Activated naive CD4-positive, alpha-beta T cell treated with anti-CD3 and anti-CD28 coated beads for 36 hours (primary cell): ENCODE data around the gene SYNPO. TPM values are rescaled to one million over a fixed set of nuclear protein-coding genes. Genes with fewer than 3 reads are reported as not detected.

Source experiments
- CTCF ChIA-PET: fragments of 350-600 bp; sonication (Branson Sonifier 250); formaldehyde crosslinking; loops from one replicate; lab custom pipeline; 2021; ENCODE audit warnings: antibody characterized with exemption; lab: Charles Lee
- DNase-seq: peaks from one replicate; pipeline ENCODE4 v3.0.0-alpha.2; 2020
- H3K27ac Mint-ChIP-seq: one replicate; pipeline ENCODE4 v1.8.0; 2021; ENCODE audit warnings: mild to moderate bottlenecking, mixed read lengths
- H3K27me3 Mint-ChIP-seq: one replicate; pipeline ENCODE4 v1.8.0; 2021; ENCODE audit warnings: low read depth, mixed read lengths
- H3K36me3 Mint-ChIP-seq: one replicate; pipeline ENCODE4 v1.8.0; 2021; ENCODE audit warnings: low read depth, mixed read lengths
- H3K4me1 Mint-ChIP-seq: one replicate; pipeline ENCODE4 v1.8.0; 2021; ENCODE audit warnings: low read depth, mixed read lengths
- H3K4me3 Mint-ChIP-seq: one replicate; pipeline ENCODE4 v1.8.0; 2021; ENCODE audit warnings: mild to moderate bottlenecking, moderate library complexity, mixed read lengths
- H3K9me3 Mint-ChIP-seq: one replicate; pipeline ENCODE4 v1.8.0; 2021; ENCODE audit warnings: mixed read lengths
- intact Hi-C: fragments of 100-400 bp; cut with micrococcal nuclease; formaldehyde crosslinking; loops from one replicate; pipeline ENCODE4 v1.15.1; 2023
- total RNA-seq, 2 experiments: library from RNA; stranded (reverse); gene quantifications; one replicate each; pipeline ENCODE4 v1.2.3, GENCODE V29; 2021

The SYNPO gene, protein sequence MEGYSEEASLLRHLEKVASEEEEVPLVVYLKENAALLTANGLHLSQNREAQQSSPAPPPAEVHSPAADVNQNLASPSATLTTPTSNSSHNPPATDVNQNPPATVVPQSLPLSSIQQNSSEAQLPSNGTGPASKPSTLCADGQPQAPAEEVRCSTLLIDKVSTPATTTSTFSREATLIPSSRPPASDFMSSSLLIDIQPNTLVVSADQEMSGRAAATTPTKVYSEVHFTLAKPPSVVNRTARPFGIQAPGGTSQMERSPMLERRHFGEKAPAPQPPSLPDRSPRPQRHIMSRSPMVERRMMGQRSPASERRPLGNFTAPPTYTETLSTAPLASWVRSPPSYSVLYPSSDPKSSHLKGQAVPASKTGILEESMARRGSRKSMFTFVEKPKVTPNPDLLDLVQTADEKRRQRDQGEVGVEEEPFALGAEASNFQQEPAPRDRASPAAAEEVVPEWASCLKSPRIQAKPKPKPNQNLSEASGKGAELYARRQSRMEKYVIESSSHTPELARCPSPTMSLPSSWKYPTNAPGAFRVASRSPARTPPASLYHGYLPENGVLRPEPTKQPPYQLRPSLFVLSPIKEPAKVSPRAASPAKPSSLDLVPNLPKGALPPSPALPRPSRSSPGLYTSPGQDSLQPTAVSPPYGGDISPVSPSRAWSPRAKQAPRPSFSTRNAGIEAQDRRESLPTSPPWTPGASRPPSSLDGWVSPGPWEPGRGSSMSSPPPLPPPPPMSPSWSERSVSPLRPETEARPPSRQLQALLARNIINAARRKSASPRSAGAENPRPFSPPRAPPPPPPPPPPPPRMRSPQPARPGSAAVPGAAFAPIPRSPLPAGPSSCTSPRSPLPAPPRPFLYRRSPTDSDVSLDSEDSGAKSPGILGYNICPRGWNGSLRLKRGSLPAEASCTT
- total RNA-seq = under 1 TPM; 0.14 to 0.17 TPM

GRCh38 chr5:150640311-150641005 lies at the start of gene SYNPO:
SYNPO (plus strand) TSS chr5:150640660; CDS start chr5:150648276, 7,616 bp downstream.
- no peaks in the 10 kb centered on the region for H3K9me3 Mint-ChIP-seq
- H3K4me3 Mint-ChIP-seq = no peak within 1 kb of the TSS
- H3K36me3 Mint-ChIP-seq = no peaks in the 10 kb centered on the region
- no peak within 1 kb of the TSS for H3K27ac Mint-ChIP-seq
- intact Hi-C loops = no loop called here
- peaks cover 5% of the 10 kb centered on the region for H3K27me3 Mint-ChIP-seq
- no peaks in the 10 kb centered on the region for H3K4me1 Mint-ChIP-seq
- no peak for DNase-seq
- CTCF ChIA-PET = no interaction called here

DNA sequence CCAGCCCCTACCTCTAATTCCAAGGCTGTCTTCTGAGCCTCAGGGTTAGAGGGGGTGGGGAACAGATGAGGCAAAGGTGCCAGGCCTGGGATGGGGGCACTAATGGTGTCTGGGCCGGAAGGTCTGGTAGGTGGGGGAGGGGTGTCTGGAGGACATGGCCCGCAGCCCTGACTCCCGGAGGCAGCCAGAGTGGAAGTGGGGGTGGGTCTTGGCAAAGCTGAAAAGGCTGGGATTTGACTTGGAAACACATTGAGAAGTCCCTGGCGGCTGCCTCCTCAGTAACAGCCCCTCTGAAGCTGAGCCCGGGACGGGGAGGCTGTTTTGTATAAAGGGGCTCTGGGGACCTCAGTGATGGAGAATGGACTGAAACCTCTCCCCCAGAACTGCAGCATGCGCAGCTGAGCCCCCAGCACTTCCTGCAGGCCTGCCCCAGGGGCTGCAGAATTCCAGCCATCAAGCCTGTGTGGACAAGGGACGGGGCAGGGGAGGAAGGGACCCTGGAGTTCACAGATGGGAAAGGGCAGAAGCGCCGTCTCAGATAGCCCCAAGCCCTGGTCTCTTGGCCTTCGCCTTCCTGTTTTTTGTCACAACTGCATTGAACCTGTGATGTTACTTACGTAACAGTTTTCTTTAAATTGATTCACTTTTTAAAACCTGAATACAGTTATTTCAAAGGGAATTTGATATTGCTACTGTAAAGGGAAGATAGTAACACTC lies 49.3 kb upstream of the SYNPO start:
- no peak for DNase-seq
- Mint-ChIP-seq H3K9me3 (no peaks in the 10 kb centered on the region), H3K27ac (no peak overlapping the region), H3K36me3 (no peaks in the 10 kb centered on the region), H3K27me3 (no peaks in the 10 kb centered on the region), H3K4me1 (no peaks in the 10 kb centered on the region), H3K4me3 (no peak overlapping the region)
- CTCF ChIA-PET = no interaction called here
- intact Hi-C loops = no loop called here

GRCh38 chr5:150593593-150593992 lies 46.9 kb upstream of the SYNPO start:
- H3K27ac Mint-ChIP-seq = no peak overlapping the region
- H3K36me3 Mint-ChIP-seq = no peaks in the 10 kb centered on the region
- DNase-seq = no peak
- H3K27me3 Mint-ChIP-seq = no peaks in the 10 kb centered on the region
- intact Hi-C loops = no loop called here
- no peak overlapping the region for H3K4me3 Mint-ChIP-seq
- no peaks in the 10 kb centered on the region for H3K4me1 Mint-ChIP-seq
- CTCF ChIA-PET = no interaction called here
- H3K9me3 Mint-ChIP-seq = no peaks in the 10 kb centered on the region

DNA sequence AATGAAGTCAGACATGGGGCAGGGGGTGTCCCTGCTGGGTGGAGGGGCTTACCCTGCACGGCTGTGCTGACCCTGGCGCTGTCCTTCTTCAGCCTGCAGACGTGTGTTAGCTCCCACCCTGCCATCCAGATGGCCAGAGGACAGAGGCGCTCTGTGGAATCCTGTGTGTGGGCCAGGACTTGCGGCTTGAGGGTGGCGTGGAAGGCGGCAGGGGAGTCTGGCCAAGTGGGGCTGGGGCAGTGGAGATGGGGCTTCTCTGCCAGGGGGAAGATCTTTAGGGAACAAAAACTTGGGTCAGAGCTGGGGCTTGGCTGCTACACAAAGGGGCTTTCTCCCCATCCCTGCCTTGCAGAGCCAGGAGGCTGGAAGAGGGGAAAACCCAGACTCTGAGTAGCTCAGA lies 46.5 kb upstream of the SYNPO start:
- H3K9me3 Mint-ChIP-seq = no peaks in the 10 kb centered on the region
- H3K27ac Mint-ChIP-seq = no peak overlapping the region
- DNase-seq = no peak
- CTCF ChIA-PET = interaction anchor here (0.8 kb wide), 1 partner anchor 357 kb away, joined by 3 read pairs; no protein-coding TSS in a partner anchor
- no peaks in the 10 kb centered on the region for H3K36me3 Mint-ChIP-seq
- intact Hi-C loops = no loop called here
- H3K27me3 Mint-ChIP-seq = no peaks in the 10 kb centered on the region
- H3K4me3 Mint-ChIP-seq = no peak overlapping the region
- H3K4me1 Mint-ChIP-seq = no peaks in the 10 kb centered on the region

GRCh38 chr5:150595466-150596031 lies 44.9 kb upstream of the SYNPO start:
- no peak overlapping the region for H3K4me3 Mint-ChIP-seq

GRCh38 chr5:150596313-150596712 lies 44.1 kb upstream of the SYNPO start:
- CTCF ChIA-PET = no interaction called here

More at GRCh38 chr5:150595466-150596031, 44.9 kb upstream of the SYNPO start:
- intact Hi-C loops = no loop called here
- Mint-ChIP-seq H3K27me3 (no peaks in the 10 kb centered on the region), H3K27ac (no peak overlapping the region), H3K4me1 (no peaks in the 10 kb centered on the region), H3K36me3 (no peaks in the 10 kb centered on the region), H3K9me3 (no peaks in the 10 kb centered on the region)
- CTCF ChIA-PET = no interaction called here
- DNase-seq = no peak

DNA sequence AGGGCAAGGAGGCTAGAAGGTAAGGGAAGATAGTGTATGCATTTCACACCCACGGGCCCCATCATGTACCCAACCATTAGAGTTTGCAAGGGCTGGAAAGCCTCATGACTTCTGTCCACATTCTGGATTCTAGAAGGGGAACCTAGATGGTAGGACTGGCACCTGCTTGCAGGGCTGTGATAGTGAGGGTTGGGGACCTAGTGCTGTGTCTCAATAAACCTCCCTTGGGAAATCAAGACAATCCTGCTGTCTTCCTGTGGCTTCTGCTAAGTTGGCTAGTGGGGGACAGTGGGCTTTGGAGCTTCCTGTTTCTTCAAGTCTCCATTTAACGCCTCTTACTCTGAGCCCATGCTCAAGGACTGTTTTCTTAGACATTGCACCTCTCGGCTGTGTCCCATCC lies 43.6 kb upstream of the SYNPO start:
- H3K9me3 Mint-ChIP-seq = no peaks in the 10 kb centered on the region
- DNase-seq = no peak
- no peaks in the 10 kb centered on the region for H3K4me1 Mint-ChIP-seq
- no peaks in the 10 kb centered on the region for H3K27me3 Mint-ChIP-seq
- H3K4me3 Mint-ChIP-seq = no peak overlapping the region
- intact Hi-C loops = no loop called here
- H3K36me3 Mint-ChIP-seq = no peaks in the 10 kb centered on the region
- CTCF ChIA-PET = no interaction called here
- H3K27ac Mint-ChIP-seq = no peak overlapping the region

More at GRCh38 chr5:150596313-150596712, 44.1 kb upstream of the SYNPO start:
- Mint-ChIP-seq H3K9me3 (no peaks in the 10 kb centered on the region), H3K36me3 (no peaks in the 10 kb centered on the region), H3K4me3 (no peak overlapping the region), H3K27me3 (no peaks in the 10 kb centered on the region), H3K27ac (no peak overlapping the region), H3K4me1 (no peaks in the 10 kb centered on the region)
- intact Hi-C loops = no loop called here
- DNase-seq = no peak

DNA sequence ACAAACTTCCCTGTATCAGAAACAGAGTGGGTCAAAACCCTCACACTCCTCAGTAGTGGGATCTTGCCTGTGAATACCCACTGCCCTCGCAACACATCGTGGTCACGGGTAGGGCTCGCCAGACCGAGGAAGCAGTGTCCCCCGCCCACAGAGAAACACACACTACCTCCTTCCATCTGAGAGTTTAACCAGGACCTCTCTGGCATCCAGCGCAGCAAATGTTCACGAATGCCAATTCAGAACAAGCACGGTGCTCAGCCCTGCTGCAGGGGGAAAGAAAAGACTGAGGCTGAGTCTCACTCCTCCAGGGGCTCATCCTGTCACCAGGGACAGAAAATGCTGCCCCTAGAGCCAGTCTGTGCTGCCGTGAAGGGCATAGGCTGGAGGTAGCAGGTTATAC lies 42.5 kb upstream of the SYNPO start:
- intact Hi-C loops = no loop called here
- no peaks in the 10 kb centered on the region for H3K36me3 Mint-ChIP-seq
- CTCF ChIA-PET = no interaction called here

DNA sequence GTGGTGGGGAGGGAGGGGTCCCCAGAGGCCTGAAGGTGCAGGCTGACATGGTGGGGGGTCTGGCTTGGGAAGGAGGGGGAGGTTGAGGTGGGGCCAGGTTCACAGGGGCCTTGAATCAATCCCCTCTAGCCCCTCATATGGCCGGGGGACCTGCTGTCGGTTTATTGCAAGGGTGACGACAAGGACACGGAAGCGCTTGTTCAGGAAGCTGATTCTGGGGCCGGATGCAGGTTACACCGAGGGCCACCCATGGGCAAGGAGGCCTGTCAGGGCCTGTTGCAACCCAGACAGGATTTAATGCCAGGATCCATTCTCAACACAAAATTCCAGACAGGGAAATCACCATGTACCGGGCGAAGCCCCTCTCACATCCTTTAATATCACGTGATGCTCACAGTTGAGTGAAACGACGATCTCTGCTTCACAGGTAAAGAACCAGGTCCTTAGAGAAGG lies 41.6 kb upstream of the SYNPO start:
- CTCF ChIA-PET = no interaction called here
- H3K36me3 Mint-ChIP-seq = no peaks in the 10 kb centered on the region
- H3K27ac Mint-ChIP-seq = no peak overlapping the region
- DNase-seq = no peak
- H3K4me3 Mint-ChIP-seq = no peak overlapping the region
- no peaks in the 10 kb centered on the region for H3K27me3 Mint-ChIP-seq
- H3K4me1 Mint-ChIP-seq = no peaks in the 10 kb centered on the region
- H3K9me3 Mint-ChIP-seq = no peaks in the 10 kb centered on the region
- intact Hi-C loops = no loop called here

More for the DNA sequence above, 42.5 kb upstream of the SYNPO start:
- H3K9me3 Mint-ChIP-seq = no peaks in the 10 kb centered on the region
- no peaks in the 10 kb centered on the region for H3K4me1 Mint-ChIP-seq
- H3K4me3 Mint-ChIP-seq = no peak overlapping the region
- no peak overlapping the region for H3K27ac Mint-ChIP-seq
- no peaks in the 10 kb centered on the region for H3K27me3 Mint-ChIP-seq
- DNase-seq = no peak

- Mint-ChIP-seq H3K27ac (no peak overlapping the region), H3K36me3 (no peaks in the 10 kb centered on the region), H3K27me3 (no peaks in the 10 kb centered on the region), H3K9me3 (no peaks in the 10 kb centered on the region), H3K4me3 (no peak overlapping the region), H3K4me1 (no peaks in the 10 kb centered on the region)
- CTCF ChIA-PET = no interaction called here
- no peak for DNase-seq
- intact Hi-C loops = no loop called here
Observed at GRCh38 chr5:150599281-150599680, 41.2 kb upstream of the SYNPO start.

DNA sequence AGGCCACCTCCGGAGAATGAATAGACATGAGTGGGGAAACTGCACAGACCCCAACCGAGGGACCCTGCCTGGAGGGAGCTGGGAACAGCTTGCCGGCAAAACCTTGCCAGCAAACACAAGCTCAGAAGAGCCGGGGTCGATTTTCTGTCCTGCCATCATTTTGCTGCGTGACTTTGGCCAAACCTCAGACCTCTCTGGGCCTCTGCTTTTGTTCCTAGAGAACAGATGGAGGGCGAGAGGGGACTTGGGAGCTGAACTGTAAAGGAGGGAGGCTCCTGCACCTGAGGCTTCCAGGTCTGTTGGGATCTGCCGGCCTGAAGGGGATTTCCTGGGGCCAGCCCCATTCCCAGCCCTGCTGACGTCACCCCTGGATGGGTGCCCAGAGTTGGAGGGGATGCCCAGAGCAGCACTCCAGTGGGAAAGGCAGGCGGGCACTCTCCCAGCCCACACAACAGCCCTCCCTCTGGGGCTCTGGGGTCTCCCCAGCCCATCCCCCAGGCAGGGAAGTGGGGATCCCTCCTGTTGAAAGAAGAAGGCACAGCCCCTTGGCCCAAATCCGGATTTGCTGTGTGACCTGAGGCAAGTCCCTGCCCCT lies 40.4 kb upstream of the SYNPO start:
- no peak overlapping the region for H3K4me3 Mint-ChIP-seq
- DNase-seq = no peak
- CTCF ChIA-PET = no interaction called here
- no peaks in the 10 kb centered on the region for H3K27me3 Mint-ChIP-seq
- H3K27ac Mint-ChIP-seq = no peak overlapping the region
- H3K4me1 Mint-ChIP-seq = no peaks in the 10 kb centered on the region
- H3K9me3 Mint-ChIP-seq = no peaks in the 10 kb centered on the region
- intact Hi-C loops = no loop called here
- H3K36me3 Mint-ChIP-seq = no peaks in the 10 kb centered on the region
